SK-N-SH (cell line): ENCODE results near the gene FBN1.

Experiments used
- FOSL2 ChIP-seq: IDR thresholded peaks from 2 replicates; pipeline ENCODE4 v1.4.0; 2012; ENCODE audit warnings: low read depth, mild to moderate bottlenecking, moderate library complexity, borderline replicate concordance
- GATA2 ChIP-seq: sonication (generic); formaldehyde crosslinking; IDR thresholded peaks from 2 replicates; pipeline ENCODE4 v1.5.0; 2020; ENCODE audit warnings: mild to moderate bottlenecking, missing genetic modification reagents
- PBX3 ChIP-seq: IDR thresholded peaks from 2 replicates; pipeline ENCODE4; 2012
- POLR2AphosphoS5 ChIP-seq: IDR thresholded peaks from 2 replicates; pipeline ENCODE4 v1.6.1; 2012; ENCODE audit warnings: low read depth, low read length
- RCOR1 ChIP-seq: fragments of 150-350 bp; IDR thresholded peaks from 2 replicates; pipeline ENCODE4 v1.6.1; 2017; ENCODE audit warnings: antibody characterized with exemption, low read length
- SMC3 ChIP-seq: IDR thresholded peaks from 2 replicates; pipeline ENCODE4 v1.6.1; 2012; ENCODE audit warnings: low read depth, low read length, improper control_type of control experiment
- TCF12 ChIP-seq: IDR thresholded peaks from 2 replicates; pipeline ENCODE4 v1.4.0; 2012
- YY1 ChIP-seq: IDR thresholded peaks from 2 replicates; pipeline ENCODE4 v1.4.0; 2012; ENCODE audit warnings: low read depth, mild to moderate bottlenecking
- ZBTB33 ChIP-seq: IDR thresholded peaks from 2 replicates; pipeline ENCODE4 v1.4.0; 2012; ENCODE audit warnings: low read depth, borderline replicate concordance
- TF ChIP-seq, protein P1 (sequence below): IDR thresholded peaks from 2 replicates; pipeline ENCODE4 v1.4.0; 2012; ENCODE audit warnings: low read depth, borderline replicate concordance
- TF ChIP-seq, protein P2 (sequence below): fragments of 200-600 bp; sonication (generic); IDR thresholded peaks from 2 replicates; pipeline ENCODE4 v1.6.1; 2017; ENCODE audit warnings: antibody characterized with exemption, mild to moderate bottlenecking, moderate library complexity
- TF ChIP-seq, protein P3 (sequence below): IDR thresholded peaks from 2 replicates; pipeline ENCODE4 v1.4.0; 2012; ENCODE audit warnings: low read depth

DNA sequence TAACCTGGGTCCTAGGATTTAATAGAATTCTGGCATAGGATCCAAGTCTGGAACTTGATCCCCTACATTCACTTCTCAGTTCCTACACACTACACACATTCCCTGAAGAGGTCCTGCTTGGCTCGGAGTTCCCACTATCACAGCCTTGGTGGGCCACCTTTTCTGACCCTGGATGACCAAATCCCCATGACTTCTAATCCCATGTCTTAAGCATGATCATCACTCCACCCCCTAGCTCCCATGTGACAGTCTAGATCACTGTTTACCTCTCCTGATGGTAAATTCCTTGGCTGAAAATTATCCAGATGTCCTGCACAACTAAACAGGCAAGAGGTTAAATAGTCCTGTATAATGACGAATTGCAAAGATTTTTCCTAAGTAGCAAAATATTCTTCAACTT is 274.0 kb downstream of the FBN1 start:
- TF ChIP-seq, protein P1, sequence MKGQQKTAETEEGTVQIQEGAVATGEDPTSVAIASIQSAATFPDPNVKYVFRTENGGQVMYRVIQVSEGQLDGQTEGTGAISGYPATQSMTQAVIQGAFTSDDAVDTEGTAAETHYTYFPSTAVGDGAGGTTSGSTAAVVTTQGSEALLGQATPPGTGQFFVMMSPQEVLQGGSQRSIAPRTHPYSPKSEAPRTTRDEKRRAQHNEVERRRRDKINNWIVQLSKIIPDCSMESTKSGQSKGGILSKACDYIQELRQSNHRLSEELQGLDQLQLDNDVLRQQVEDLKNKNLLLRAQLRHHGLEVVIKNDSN, result no peak
- TF ChIP-seq, protein P2, sequence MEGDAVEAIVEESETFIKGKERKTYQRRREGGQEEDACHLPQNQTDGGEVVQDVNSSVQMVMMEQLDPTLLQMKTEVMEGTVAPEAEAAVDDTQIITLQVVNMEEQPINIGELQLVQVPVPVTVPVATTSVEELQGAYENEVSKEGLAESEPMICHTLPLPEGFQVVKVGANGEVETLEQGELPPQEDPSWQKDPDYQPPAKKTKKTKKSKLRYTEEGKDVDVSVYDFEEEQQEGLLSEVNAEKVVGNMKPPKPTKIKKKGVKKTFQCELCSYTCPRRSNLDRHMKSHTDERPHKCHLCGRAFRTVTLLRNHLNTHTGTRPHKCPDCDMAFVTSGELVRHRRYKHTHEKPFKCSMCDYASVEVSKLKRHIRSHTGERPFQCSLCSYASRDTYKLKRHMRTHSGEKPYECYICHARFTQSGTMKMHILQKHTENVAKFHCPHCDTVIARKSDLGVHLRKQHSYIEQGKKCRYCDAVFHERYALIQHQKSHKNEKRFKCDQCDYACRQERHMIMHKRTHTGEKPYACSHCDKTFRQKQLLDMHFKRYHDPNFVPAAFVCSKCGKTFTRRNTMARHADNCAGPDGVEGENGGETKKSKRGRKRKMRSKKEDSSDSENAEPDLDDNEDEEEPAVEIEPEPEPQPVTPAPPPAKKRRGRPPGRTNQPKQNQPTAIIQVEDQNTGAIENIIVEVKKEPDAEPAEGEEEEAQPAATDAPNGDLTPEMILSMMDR, result no peak
- no peak for TF ChIP-seq TCF12
- no peak for TF ChIP-seq SMC3
- no peak for TF ChIP-seq PBX3
- TF ChIP-seq FOSL2, result no peak
- no peak for TF ChIP-seq YY1
- TF ChIP-seq ZBTB33, result no peak
- TF ChIP-seq POLR2AphosphoS5, result no peak
- no peak for TF ChIP-seq RCOR1
- TF ChIP-seq, protein P3, sequence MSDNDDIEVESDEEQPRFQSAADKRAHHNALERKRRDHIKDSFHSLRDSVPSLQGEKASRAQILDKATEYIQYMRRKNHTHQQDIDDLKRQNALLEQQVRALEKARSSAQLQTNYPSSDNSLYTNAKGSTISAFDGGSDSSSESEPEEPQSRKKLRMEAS, result no peak
- TF ChIP-seq GATA2 (CRISPR knock-in tag), result no peak
